Measurements from ENCODE around the gene RGS16. TPM values are rescaled to one million over a fixed set of nuclear protein-coding genes. Genes with fewer than 3 reads are reported as not detected.

The RGS16 gene
- total RNA-seq, 1 donor from 2014 or later: 1.2 TPM

DNA sequence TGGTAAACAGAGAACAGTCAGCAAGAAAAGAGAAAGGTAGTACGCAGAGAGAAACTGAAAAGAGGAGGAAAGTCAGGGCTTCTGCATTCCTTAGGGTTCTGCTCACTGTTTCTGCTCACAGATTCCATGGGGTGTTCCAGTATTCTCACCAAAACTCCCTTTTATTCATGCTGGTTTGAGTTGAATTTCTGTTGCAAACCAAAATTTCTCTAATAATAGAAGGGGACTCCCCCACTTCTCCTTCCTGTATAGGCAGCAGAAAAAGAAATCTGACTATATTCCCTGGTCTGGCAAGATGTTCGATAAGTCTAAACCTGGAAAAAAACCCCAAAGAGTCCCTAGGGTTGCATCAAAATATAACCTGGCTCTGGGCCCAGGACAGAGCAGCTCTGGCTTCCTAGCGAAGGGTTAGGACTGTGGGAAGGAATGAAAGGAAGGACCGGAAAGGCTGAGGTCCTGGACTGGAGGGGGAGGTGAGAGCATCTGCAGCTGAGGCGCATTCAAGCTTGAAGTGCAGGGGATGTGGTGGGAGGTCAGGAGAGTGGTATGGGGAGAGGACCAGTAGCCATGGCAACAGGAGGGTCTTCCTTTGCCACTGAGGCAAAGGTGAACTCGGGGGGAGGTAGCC, 18.8 kb upstream of the RGS16 start:
- intact Hi-C loops (cut with DNase I): no loop called here
- TF ChIP-seq POLR2AphosphoS5 (IDR thresholded peaks at IDR 0.05; ENCODE audit: insufficient read depth in 1 of 2, low read depth in 1 of 2) (no peak), POLR2A (IDR thresholded peaks at IDR 0.05) (no peak), CTCF (IDR thresholded peaks at IDR 0.05) (no peak)
- no peak overlapping the region for H3K27ac ChIP-seq

DNA sequence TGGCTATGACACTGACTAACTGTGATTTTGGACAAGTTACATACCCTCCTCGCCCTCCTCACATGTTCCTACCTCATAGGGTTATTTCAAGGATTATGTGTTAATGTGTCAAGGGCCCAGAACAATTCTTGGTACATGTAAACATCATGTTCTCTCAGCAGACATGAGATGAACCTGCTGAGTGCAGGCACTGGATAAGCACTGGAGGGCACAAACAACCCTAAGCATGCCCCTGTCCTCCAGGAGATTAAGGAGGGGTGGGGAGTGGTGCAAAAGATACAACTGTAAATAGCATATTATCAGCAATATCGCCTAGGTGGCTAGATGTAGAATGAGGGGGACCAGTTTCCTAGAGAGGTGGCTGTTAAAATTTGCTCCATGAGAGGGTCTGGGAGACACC, 17.7 kb upstream of the RGS16 start:
- intact Hi-C loops (cut with DNase I): no loop called here
- Histone ChIP-seq H3K27me3 (no peaks in the 10 kb centered on the region), H3K27ac (no peak overlapping the region), H3K9me3 (no peaks in the 10 kb centered on the region), H3K36me3 (no peaks in the 10 kb centered on the region), H3K4me3 (no peak overlapping the region), H3K4me1 (peaks cover 9% of the 10 kb centered on the region)
- no peak for TF ChIP-seq CTCF (IDR thresholded peaks at IDR 0.05)
- no peak for TF ChIP-seq POLR2AphosphoS5 (IDR thresholded peaks at IDR 0.05; ENCODE audit: insufficient read depth in 1 of 2, low read depth in 1 of 2)
- no peak for TF ChIP-seq POLR2A (IDR thresholded peaks at IDR 0.05)
- DNase-seq (ENCODE audit: extremely low spot score in 2 of 2): no peak

More for the DNA sequence above, 18.8 kb upstream of the RGS16 start:
- Histone ChIP-seq H3K4me1 (peaks cover 9% of the 10 kb centered on the region), H3K9me3 (no peaks in the 10 kb centered on the region), H3K4me3 (no peak overlapping the region), H3K36me3 (no peaks in the 10 kb centered on the region), H3K27me3 (no peaks in the 10 kb centered on the region)
- no peak for DNase-seq (ENCODE audit: extremely low spot score in 2 of 2)

DNA sequence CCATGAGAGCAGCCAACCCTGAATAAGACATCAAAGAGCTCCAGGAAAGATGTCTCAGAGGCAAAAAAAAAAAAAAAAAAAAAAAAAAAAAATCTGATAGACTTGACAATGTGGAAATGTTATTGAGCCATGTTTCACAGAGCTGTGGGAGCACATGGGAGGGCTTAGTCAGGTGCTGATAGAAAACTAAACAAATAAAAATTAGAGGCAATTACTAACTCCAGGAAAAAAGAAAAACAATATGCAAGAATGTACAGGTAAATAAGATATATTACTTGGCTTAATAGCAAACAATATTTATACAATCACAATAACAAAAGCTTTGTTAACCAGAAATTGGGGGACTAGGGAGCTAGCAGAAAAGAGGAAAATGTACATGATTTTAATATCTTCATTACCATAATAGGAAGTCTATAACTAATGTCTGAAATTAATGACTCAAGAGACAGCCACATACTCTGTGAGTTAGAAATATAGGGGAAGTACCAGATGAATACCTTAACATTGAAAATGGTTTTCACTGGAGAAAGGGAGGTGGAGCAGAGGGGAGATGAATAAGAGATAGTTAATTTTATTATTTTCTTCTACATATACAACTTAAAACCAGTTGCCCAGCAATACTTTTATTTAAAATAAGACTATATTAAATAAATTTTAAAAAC, 16.9 kb upstream of the RGS16 start:
- Histone ChIP-seq H3K27me3 (no peaks in the 10 kb centered on the region), H3K27ac (no peak overlapping the region), H3K36me3 (no peaks in the 10 kb centered on the region), H3K4me3 (no peak overlapping the region), H3K9me3 (no peaks in the 10 kb centered on the region), H3K4me1 (peaks cover 10% of the 10 kb centered on the region)
- TF ChIP-seq POLR2AphosphoS5 (IDR thresholded peaks at IDR 0.05; ENCODE audit: insufficient read depth in 1 of 2, low read depth in 1 of 2) (no peak), CTCF (IDR thresholded peaks at IDR 0.05) (no peak)
- intact Hi-C loops (cut with DNase I): no loop called here
- DNase-seq (ENCODE audit: extremely low spot score in 2 of 2): no peak

DNA sequence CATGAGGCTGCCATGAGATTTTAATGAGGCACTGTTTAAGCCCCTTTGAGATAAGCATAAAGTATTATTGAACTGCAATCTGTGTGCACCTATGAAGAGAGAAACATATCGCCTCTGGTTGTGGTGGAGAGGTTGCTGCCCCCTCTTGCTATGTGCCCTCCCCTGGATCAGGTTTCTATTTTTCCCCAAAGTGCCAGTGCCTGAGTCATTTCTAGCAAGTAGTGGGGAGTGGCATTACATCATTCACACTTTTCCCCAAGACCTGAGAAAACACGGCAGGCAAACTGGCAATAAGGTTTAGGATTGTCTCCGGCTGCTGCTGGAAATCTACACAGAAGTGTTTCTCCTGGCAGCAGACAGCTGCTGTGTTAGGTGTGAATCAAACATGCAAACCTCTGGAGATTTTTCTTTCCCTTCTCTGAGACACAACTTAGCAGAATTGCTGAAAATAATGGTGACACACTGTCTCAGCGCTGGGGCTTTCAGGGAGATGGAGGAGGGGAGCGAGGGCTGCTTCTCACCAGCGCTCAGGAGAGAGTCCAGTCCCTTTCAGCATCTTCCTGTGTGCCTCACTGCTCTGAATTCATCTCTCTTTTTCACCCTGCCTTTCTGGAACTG, 13.7 kb upstream of the RGS16 start:
- TF ChIP-seq POLR2AphosphoS5 (IDR thresholded peaks at IDR 0.05; ENCODE audit: insufficient read depth in 1 of 2, low read depth in 1 of 2) (no peak), POLR2A (IDR thresholded peaks at IDR 0.05) (no peak), CTCF (IDR thresholded peaks at IDR 0.05) (no peak)
- intact Hi-C loops (cut with DNase I): no loop called here

DNA sequence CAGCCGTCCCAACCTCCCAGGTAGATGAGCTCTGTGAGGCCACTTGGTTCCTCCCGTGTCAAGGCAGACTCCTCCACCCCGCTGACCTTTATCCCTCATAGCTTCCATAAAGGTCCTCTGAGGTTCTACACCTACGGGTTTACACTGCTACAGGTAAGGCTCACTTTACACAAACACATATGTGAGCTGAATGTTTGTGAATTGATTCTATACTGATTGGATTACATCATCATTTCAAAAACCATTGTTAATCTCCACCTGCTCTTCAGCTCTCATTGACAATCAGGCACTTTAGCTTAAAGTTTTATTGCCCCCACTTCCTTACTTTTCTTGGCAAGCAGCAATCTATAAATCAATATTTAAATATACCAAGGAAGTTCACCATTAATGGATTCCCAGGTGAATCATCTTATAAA, 12.8 kb upstream of the RGS16 start:
- intact Hi-C loops (cut with DNase I): no loop called here
- H3K36me3 ChIP-seq: no peaks in the 10 kb centered on the region
- H3K9me3 ChIP-seq: no peaks in the 10 kb centered on the region
- H3K27ac ChIP-seq: no peak overlapping the region
- no peaks in the 10 kb centered on the region for H3K27me3 ChIP-seq
- H3K4me1 ChIP-seq: peaks cover 31% of the 10 kb centered on the region
- TF ChIP-seq POLR2AphosphoS5 (IDR thresholded peaks at IDR 0.05; ENCODE audit: insufficient read depth in 1 of 2, low read depth in 1 of 2) (no peak), POLR2A (IDR thresholded peaks at IDR 0.05) (no peak), CTCF (IDR thresholded peaks at IDR 0.05) (no peak)
- H3K4me3 ChIP-seq: no peak overlapping the region
- DNase-seq (ENCODE audit: extremely low spot score in 2 of 2): no peak

More for the DNA sequence above, 13.7 kb upstream of the RGS16 start:
- Histone ChIP-seq H3K27me3 (no peaks in the 10 kb centered on the region), H3K27ac (no peak overlapping the region), H3K4me1 (peaks cover 31% of the 10 kb centered on the region), H3K4me3 (no peak overlapping the region), H3K9me3 (no peaks in the 10 kb centered on the region), H3K36me3 (no peaks in the 10 kb centered on the region)
- DNase-seq (ENCODE audit: extremely low spot score in 2 of 2): no peak
